ENCODE data around the gene DAPK3. TPM values are rescaled to one million over a fixed set of nuclear protein-coding genes. Genes with fewer than 3 reads are reported as not detected.

The DAPK3 gene
- total RNA-seq, 1 experiment from 2014 or later: 38.1 TPM

DNA sequence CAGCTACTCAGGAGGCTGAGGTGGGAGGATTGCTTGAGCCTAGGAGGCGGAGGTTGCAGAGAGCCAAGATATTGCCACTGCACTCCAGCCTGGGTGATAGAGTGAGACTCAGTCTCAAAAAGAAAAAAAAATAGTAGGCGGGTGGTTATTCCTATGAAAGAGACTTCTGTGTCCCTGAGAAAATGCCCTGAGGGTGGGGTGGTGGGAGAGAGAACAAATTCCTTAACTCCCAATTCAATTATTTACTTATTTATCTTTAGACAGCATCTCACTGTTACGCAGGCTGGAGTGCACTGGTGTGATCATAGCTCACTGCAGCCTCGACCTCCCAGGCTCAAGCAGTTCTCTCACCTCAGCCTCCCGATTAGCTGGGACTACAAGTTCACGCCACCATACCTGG, 24.7 kb upstream of the DAPK3 start:
- no peak overlapping the region for H2AFZ ChIP-seq
- POLR2A ChIA-PET (ENCODE audit: unreplicated experiment): no interaction called here
- H3K27ac ChIP-seq: no peak overlapping the region
- no peaks in the 10 kb centered on the region for H3K27me3 ChIP-seq (ENCODE audit: insufficient read depth, low read depth)
- H3K9me3 ChIP-seq (ENCODE audit: insufficient read depth, low read depth): no peaks in the 10 kb centered on the region
- TF ChIP-seq, protein P1, sequence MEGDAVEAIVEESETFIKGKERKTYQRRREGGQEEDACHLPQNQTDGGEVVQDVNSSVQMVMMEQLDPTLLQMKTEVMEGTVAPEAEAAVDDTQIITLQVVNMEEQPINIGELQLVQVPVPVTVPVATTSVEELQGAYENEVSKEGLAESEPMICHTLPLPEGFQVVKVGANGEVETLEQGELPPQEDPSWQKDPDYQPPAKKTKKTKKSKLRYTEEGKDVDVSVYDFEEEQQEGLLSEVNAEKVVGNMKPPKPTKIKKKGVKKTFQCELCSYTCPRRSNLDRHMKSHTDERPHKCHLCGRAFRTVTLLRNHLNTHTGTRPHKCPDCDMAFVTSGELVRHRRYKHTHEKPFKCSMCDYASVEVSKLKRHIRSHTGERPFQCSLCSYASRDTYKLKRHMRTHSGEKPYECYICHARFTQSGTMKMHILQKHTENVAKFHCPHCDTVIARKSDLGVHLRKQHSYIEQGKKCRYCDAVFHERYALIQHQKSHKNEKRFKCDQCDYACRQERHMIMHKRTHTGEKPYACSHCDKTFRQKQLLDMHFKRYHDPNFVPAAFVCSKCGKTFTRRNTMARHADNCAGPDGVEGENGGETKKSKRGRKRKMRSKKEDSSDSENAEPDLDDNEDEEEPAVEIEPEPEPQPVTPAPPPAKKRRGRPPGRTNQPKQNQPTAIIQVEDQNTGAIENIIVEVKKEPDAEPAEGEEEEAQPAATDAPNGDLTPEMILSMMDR (conservative IDR thresholded peaks at IDR 0.05): no peak
- TF ChIP-seq EZH2 (IDR thresholded peaks at IDR 0.05; ENCODE audit: low read depth): no peak
- no peaks in the 10 kb centered on the region for H4K20me1 ChIP-seq (ENCODE audit: insufficient read depth)
- no peaks in the 10 kb centered on the region for H3K79me2 ChIP-seq (ENCODE audit: low read depth)
- DNase-seq: peak in 1 of 2 experiments; percentile 34
- H3K4me2 ChIP-seq: no peak overlapping the region
- CTCF ChIA-PET: no interaction called here
- no peaks in the 10 kb centered on the region for H3F3A ChIP-seq (ENCODE audit: insufficient read depth, low read depth)
- H3K4me1 ChIP-seq (replicated peaks; ENCODE audit: insufficient read depth): no peaks in the 10 kb centered on the region
- no TSS peak for BruUV-seq (replicated peaks)
- intact Hi-C loops (cut with micrococcal nuclease; ENCODE audit: unreplicated experiment): no loop called here
- H3K9me2 ChIP-seq (ENCODE audit: insufficient read depth): no peaks in the 10 kb centered on the region
- no peak overlapping the region for H3K4me3 ChIP-seq
- no peaks in the 10 kb centered on the region for H3K36me3 ChIP-seq (ENCODE audit: low read depth)

DNA sequence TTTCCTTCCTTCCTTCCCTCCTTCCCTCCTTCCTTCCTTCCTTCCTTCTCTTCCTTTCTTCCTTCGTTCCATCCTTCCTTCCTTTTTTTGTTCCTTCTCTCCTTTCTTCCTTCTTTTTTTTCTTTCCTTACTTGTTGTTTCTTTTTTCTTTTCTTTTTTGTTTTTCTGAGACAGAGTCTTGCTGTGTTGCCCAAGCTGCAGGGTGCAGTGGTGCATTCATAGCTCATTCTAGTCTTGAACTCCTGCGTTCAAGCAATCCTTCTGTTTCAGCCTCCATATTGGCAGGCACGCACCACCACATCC, 19.9 kb upstream of the DAPK3 start:
- POLR2A ChIA-PET (ENCODE audit: unreplicated experiment): no interaction called here
- H4K20me1 ChIP-seq (ENCODE audit: insufficient read depth): no peaks in the 10 kb centered on the region
- no peaks in the 10 kb centered on the region for H3K36me3 ChIP-seq (ENCODE audit: low read depth)
- no peak for DNase-seq
- H2AFZ ChIP-seq: peak overlapping the region; percentile 81
- no peak overlapping the region for H3K27ac ChIP-seq
- TF ChIP-seq, protein P1 (conservative IDR thresholded peaks at IDR 0.05): no peak
- TF ChIP-seq EZH2 (IDR thresholded peaks at IDR 0.05; ENCODE audit: low read depth): no peak
- intact Hi-C loops (cut with micrococcal nuclease; ENCODE audit: unreplicated experiment): no loop called here
- H3K27me3 ChIP-seq (ENCODE audit: insufficient read depth, low read depth): no peaks in the 10 kb centered on the region
- H3K9me3 ChIP-seq (ENCODE audit: insufficient read depth, low read depth): no peaks in the 10 kb centered on the region
- no peaks in the 10 kb centered on the region for H3K79me2 ChIP-seq (ENCODE audit: low read depth)
- no TSS peak for BruUV-seq (replicated peaks)
- no peak overlapping the region for H3K4me3 ChIP-seq
- CTCF ChIA-PET: no interaction called here
- peaks cover 22% of the 10 kb centered on the region for H3F3A ChIP-seq (ENCODE audit: insufficient read depth, low read depth)
- peaks cover 12% of the 10 kb centered on the region; the same call in 1 of the 2 replicates for H3K4me1 ChIP-seq (replicated peaks; ENCODE audit: insufficient read depth)
- H3K9me2 ChIP-seq (ENCODE audit: insufficient read depth): no peaks in the 10 kb centered on the region
- peak overlapping the region; percentile 61 for H3K4me2 ChIP-seq

DNA sequence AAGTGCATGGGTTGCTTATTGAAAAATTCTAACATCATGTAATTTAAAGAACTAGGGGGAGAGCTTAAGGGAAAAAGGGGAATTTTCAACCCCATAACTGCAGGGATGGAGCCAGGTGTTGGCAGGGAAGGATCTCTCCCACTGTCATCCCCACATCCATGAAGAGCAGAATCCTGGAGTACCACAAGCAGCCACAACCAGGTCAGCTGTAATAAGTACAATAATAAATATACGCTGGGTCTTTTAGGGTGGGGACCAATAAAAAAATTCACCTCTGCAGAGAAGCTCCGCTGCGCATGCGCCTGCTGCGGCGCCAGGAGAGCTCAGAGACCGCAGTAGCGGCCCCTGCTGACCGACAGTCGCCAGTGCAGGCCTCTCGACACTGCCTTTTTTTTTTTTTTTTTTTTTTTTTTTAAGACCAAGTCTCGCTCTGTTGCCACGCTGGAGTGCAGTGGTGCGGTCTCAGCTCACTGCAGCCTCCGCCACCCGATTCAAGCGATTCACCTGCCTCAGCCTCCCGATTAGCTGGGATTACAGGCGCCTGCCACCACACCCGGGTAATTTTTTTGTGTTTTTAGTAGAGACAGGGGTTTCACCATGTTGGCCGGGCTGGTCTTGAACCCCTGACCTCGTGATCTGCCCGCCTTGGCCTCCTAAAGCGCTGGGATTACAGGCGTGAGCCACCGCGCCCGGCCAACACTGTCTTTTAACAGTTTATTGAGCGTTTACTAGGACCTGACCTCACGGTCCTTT, 16.9 kb upstream of the DAPK3 start:
- H3K27me3 ChIP-seq (ENCODE audit: insufficient read depth, low read depth): no peaks in the 10 kb centered on the region
- CTCF ChIA-PET: interaction anchor here (0.6 to 1.1 kb wide), 11 partner anchors 9 to 1388 kb away, joined by 3 to 19 read pairs (median 6); partner anchors contain the start of gene ZBTB7A
- no peaks in the 10 kb centered on the region for H3K9me2 ChIP-seq (ENCODE audit: insufficient read depth)
- H4K20me1 ChIP-seq (ENCODE audit: insufficient read depth): peaks cover 21% of the 10 kb centered on the region
- no peak for TF ChIP-seq EZH2 (IDR thresholded peaks at IDR 0.05; ENCODE audit: low read depth)
- TF ChIP-seq, protein P1 (conservative IDR thresholded peaks at IDR 0.05): peak; percentile 75
- peaks cover 23% of the 10 kb centered on the region for H3K4me1 ChIP-seq (replicated peaks; ENCODE audit: insufficient read depth)
- H3K79me2 ChIP-seq (ENCODE audit: low read depth): peaks cover 25% of the 10 kb centered on the region
- peak overlapping the region; percentile 70; the same call in 1 of the 2 replicates for H2AFZ ChIP-seq
- intact Hi-C loops (cut with micrococcal nuclease; ENCODE audit: unreplicated experiment): loop anchor here (2.0 to 5.0 kb wide), 4 partner anchors 19 to 390 kb away; no protein-coding TSS in a partner anchor
- POLR2A ChIA-PET (ENCODE audit: unreplicated experiment): interaction anchor here (0.5 to 0.9 kb wide), 5 partner anchors 17 to 363 kb away, joined by 3 to 40 read pairs (median 4); partner anchors contain the start of genes DAPK3 and MPND
- no peak overlapping the region for H3K27ac ChIP-seq
- H3K36me3 ChIP-seq (ENCODE audit: low read depth): peaks cover 14% of the 10 kb centered on the region; the same call in 1 of the 2 replicates
- peak overlapping the region; percentile 91; the same call in 1 of the 2 replicates for H3K4me3 ChIP-seq
- DNase-seq: peak; percentile 64 to 78
- no peaks in the 10 kb centered on the region for H3K9me3 ChIP-seq (ENCODE audit: insufficient read depth, low read depth)
- no TSS peak for BruUV-seq (replicated peaks)
- H3F3A ChIP-seq (ENCODE audit: insufficient read depth, low read depth): peaks cover 44% of the 10 kb centered on the region
- peak overlapping the region; percentile 89 for H3K4me2 ChIP-seq

Data from PC-9 (cell line).